Thoracic aorta (tissue), 2 donors: ENCODE results near the gene BICRA. TPM values are rescaled to one million over a fixed set of nuclear protein-coding genes. Genes with fewer than 3 reads are reported as not detected.

Experiments used
- ATAC-seq: fragments of 150-250 bp; one replicate; pipeline ENCODE4 v1.8.0; 2017; ENCODE audit warnings: low read depth; ENCODE audit not compliant: insufficient number of reproducible peaks, low FRiP score
- DNase-seq: peaks from one replicate; pipeline ENCODE4 v3.0.0-alpha.2; 2020; ENCODE audit warnings: low spot score
- H3K27ac ChIP-seq, 2 donors: fragments of 200-600 bp; sonication (generic); 1 replicate in 1 of 2; 2 replicates in 1 of 2; pipeline ENCODE4 v1.5.1; 2016; ENCODE audit warnings: mild to moderate bottlenecking in 2 of 2, moderate library complexity in 2 of 2
- H3K27me3 ChIP-seq: fragments of 200-600 bp; sonication (generic); replicated peaks from 2 replicates; pipeline ENCODE4 v1.6.0; 2016; ENCODE audit warnings: mild to moderate bottlenecking; ENCODE audit not compliant: insufficient read depth
- H3K36me3 ChIP-seq: fragments of 200-600 bp; sonication (generic); one replicate; pipeline ENCODE4 v1.5.1; 2016
- H3K4me1 ChIP-seq, 2 donors: fragments of 200-600 bp; sonication (generic); 1 replicate in 1 of 2; 2 replicates in 1 of 2; pipeline versions ENCODE4 v1.5.1 to v1.6.0; 2016; ENCODE audit warnings: low read depth in 2 of 2, mild to moderate bottlenecking in 1 of 2; ENCODE audit not compliant: control insufficient read depth in 1 of 2
- H3K4me3 ChIP-seq: fragments of 200-600 bp; sonication (generic); 2 replicates; pipeline ENCODE4 v1.5.1; 2016; ENCODE audit warnings: mild to moderate bottlenecking
- H3K9me3 ChIP-seq: fragments of 200-600 bp; sonication (generic); 2 replicates; pipeline ENCODE4 v1.5.1; 2016
- CTCF ChIP-seq: fragments of 200-600 bp; sonication (generic); IDR thresholded peaks from one replicate; pipeline ENCODE4 v1.5.1; 2019; ENCODE audit warnings: antibody characterized with exemption
- total RNA-seq, 2 donors: library from RNA; depleted of rRNA; stranded (reverse); fragments of >200 nt; gene quantifications; one replicate each; pipeline versions ENCODE4 v1.1.0 to v1.2.3, GENCODE V29; 2016

Gene BICRA
- total RNA-seq, 2 donors from 2014 or later: 10.8 to 18.4 TPM

- Histone ChIP-seq H3K36me3 (peaks cover 39% of the 10 kb centered on the region), H3K9me3 (no peaks in the 10 kb centered on the region), H3K4me1 (no peaks in the 10 kb centered on the region), H3K27me3 (no peaks in the 10 kb centered on the region), H3K4me3 (no peak overlapping the region), H3K27ac (no peak overlapping the region)
- TF ChIP-seq CTCF: no peak
- DNase-seq (no peak), ATAC-seq (no peak)
These were observed 66.9 kb downstream of the BICRA start for GRCh38 chr19:47675859-47676258.

GRCh38 chr19:47676811-47677210 is 67.9 kb downstream of the BICRA start:
- Histone ChIP-seq H3K27me3 (no peaks in the 10 kb centered on the region), H3K9me3 (no peaks in the 10 kb centered on the region), H3K4me3 (no peak overlapping the region), H3K4me1 (no peaks in the 10 kb centered on the region), H3K36me3 (peaks cover 45% of the 10 kb centered on the region), H3K27ac (no peak overlapping the region)
- ATAC-seq: no peak
- TF ChIP-seq CTCF: no peak
- DNase-seq: no peak

- ATAC-seq (no peak), DNase-seq (no peak)
- Histone ChIP-seq H3K4me1 (peaks cover 3 to 7% of the 10 kb centered on the region in 2 donors), H3K9me3 (no peaks in the 10 kb centered on the region), H3K27ac (no peak overlapping the region), H3K4me3 (no peak overlapping the region), H3K27me3 (no peaks in the 10 kb centered on the region), H3K36me3 (peaks cover 33% of the 10 kb centered on the region)
- no peak for TF ChIP-seq CTCF
These were observed 70.4 kb downstream of the BICRA start for GRCh38 chr19:47679251-47679900.

GRCh38 chr19:47679922-47680857 is 71.3 kb downstream of the BICRA start:
- H3K27ac ChIP-seq: no peak overlapping the region
- peaks cover 3 to 7% of the 10 kb centered on the region in 2 donors for H3K4me1 ChIP-seq
- H3K36me3 ChIP-seq: peaks cover 28% of the 10 kb centered on the region
- H3K9me3 ChIP-seq: no peaks in the 10 kb centered on the region
- no peak for TF ChIP-seq CTCF
- no peaks in the 10 kb centered on the region for H3K27me3 ChIP-seq
- ATAC-seq (no peak), DNase-seq (no peak)
- no peak overlapping the region for H3K4me3 ChIP-seq

GRCh38 chr19:47680858-47681332 is 72.0 kb downstream of the BICRA start:
- Histone ChIP-seq H3K4me1 (peaks cover 3 to 7% of the 10 kb centered on the region in 2 donors), H3K27me3 (no peaks in the 10 kb centered on the region), H3K27ac (no peak overlapping the region), H3K36me3 (peaks cover 25% of the 10 kb centered on the region), H3K9me3 (no peaks in the 10 kb centered on the region), H3K4me3 (no peak overlapping the region)
- no peak for DNase-seq
- ATAC-seq: no peak
- TF ChIP-seq CTCF: no peak
